ENCODE measurements around the gene FBLN2. TPM values are rescaled to one million over a fixed set of nuclear protein-coding genes. Genes with fewer than 3 reads are reported as not detected.
A peak's percentile ranks its signal among the peaks of the same experiment; 100 is the strongest.

The FBLN2 gene
- total and polyA plus RNA-seq, 2 of the 4 experiments (the other 2 are of a cell fraction): 11.8 to 60.8 TPM

DNA sequence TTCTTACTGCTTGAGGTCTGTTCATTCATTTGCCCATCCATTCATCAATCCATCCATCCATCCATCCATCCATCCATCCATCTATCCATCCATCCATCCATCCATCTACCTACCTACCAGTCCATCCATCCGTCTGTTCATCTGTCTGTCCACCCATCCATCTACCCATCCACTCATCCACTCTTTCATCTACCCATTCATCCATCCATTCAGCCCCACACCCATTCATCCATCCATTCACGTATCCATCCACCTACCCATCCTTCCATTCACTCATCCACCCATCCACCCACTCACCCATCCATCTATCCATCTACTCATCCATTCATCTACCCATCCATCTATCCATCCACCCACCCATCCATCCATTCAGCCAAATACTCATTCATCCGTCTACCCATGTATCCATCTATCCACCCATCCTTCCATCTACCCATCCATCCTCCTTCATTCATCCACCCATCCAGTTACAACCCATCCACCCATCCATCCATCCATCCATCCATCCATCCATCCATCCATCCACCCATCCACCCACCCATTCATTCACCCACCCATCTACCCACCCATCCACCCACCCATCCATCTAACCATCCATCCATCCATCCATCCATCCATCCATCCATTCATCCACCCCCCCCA is 68.3 kb downstream of the FBLN2 start:
- Histone ChIP-seq H3K4ac (ENCODE audit: low read depth, low read length) (no peak overlapping the region), H3K9me3 (ENCODE audit: control insufficient read depth, insufficient read depth, low read length) (no peaks in the 10 kb centered on the region), H2BK120ac (ENCODE audit: low read depth, low read length) (no peak overlapping the region), H3K4me1 (ENCODE audit: control insufficient read depth, insufficient read depth, low read length) (peaks cover 2% of the 10 kb centered on the region; the same call in 1 of the 2 replicates), H3K18ac (ENCODE audit: low read depth, low read length) (no peak overlapping the region; the same call in 1 of the 2 replicates), H2AK5ac (ENCODE audit: low read depth, low read length) (no peak overlapping the region), H3K23ac (ENCODE audit: low read depth, low read length) (no peak overlapping the region), H3K9me1 (ENCODE audit: insufficient read depth, low read length) (no peaks in the 10 kb centered on the region), H4K20me1 (ENCODE audit: insufficient read depth, low read length) (no peaks in the 10 kb centered on the region), H2AK9ac (replicated peaks; ENCODE audit: low read depth, low read length, poor library complexity) (no peak overlapping the region), H4K8ac (ENCODE audit: low read depth in 2 of 2, low read length in 2 of 2) (no peak overlapping the region), H3K79me1 (ENCODE audit: low read depth in 1 of 2, low read length in 2 of 2) (no peaks in the 10 kb centered on the region), H3K27me3 (ENCODE audit: control insufficient read depth, insufficient read depth, low read length) (no peaks in the 10 kb centered on the region), H3K56ac (ENCODE audit: extremely low read depth, insufficient read depth, low read length) (no peak overlapping the region), H2AFZ (replicated peaks; ENCODE audit: low read length, poor library complexity) (no peak overlapping the region), H2BK5ac (ENCODE audit: low read depth, low read length, poor library complexity, severe bottlenecking) (peak overlapping the region; percentile 54), H3K27ac (ENCODE audit: insufficient read depth, low read length) (no peak overlapping the region), H4K91ac (ENCODE audit: insufficient read depth, low read depth, low read length) (no peak overlapping the region), H3K36me3 (ENCODE audit: control insufficient read depth, insufficient read depth, low read length) (no peaks in the 10 kb centered on the region), H4K5ac (ENCODE audit: low read depth, low read length) (peak overlapping the region; percentile 46; the same call in 1 of the 2 replicates), H3K4me3 (ENCODE audit: insufficient read depth, low read depth, low read length) (no peak overlapping the region), H3K14ac (replicated peaks; ENCODE audit: low read depth, low read length) (no peak overlapping the region), H2BK15ac (ENCODE audit: low read depth, low read length) (no peak overlapping the region), H3K4me2 (ENCODE audit: low read depth, low read length) (no peak overlapping the region), H3K9ac (ENCODE audit: low read depth, low read length) (no peak overlapping the region), H2BK20ac (ENCODE audit: low read depth, low read length) (no peak overlapping the region)
- no peak for ATAC-seq (ENCODE audit: low read depth)
- no TSS peak for BruUV-seq (replicated peaks)
- in situ Hi-C loops (cut with MboI; ENCODE audit: low sequenced_read_pairs) (no loop called here), dilution Hi-C loops (cut with HindIII; ENCODE audit: low sequenced_read_pairs, unreplicated experiment) (no loop called here), intact Hi-C loops (cut with micrococcal nuclease) (no loop called here)
- no peak for DNase-seq
- ChIA-PET CTCF (no interaction called here), POLR2A (ENCODE audit: unreplicated experiment) (no interaction called here)
- WGBS, 2 experiments (ENCODE audit: extremely low coverage in 2 of 2, insufficient read length in 1 of 2): 76% methylated on average over 3 of the region's 3 CpGs; no CpG with 5 or more reads in 1 of the 2 experiments
- TF ChIP-seq, protein P1, sequence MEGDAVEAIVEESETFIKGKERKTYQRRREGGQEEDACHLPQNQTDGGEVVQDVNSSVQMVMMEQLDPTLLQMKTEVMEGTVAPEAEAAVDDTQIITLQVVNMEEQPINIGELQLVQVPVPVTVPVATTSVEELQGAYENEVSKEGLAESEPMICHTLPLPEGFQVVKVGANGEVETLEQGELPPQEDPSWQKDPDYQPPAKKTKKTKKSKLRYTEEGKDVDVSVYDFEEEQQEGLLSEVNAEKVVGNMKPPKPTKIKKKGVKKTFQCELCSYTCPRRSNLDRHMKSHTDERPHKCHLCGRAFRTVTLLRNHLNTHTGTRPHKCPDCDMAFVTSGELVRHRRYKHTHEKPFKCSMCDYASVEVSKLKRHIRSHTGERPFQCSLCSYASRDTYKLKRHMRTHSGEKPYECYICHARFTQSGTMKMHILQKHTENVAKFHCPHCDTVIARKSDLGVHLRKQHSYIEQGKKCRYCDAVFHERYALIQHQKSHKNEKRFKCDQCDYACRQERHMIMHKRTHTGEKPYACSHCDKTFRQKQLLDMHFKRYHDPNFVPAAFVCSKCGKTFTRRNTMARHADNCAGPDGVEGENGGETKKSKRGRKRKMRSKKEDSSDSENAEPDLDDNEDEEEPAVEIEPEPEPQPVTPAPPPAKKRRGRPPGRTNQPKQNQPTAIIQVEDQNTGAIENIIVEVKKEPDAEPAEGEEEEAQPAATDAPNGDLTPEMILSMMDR (conservative IDR thresholded peaks at IDR 0.05; ENCODE audit: low read depth, low read length): no peak
- TF ChIP-seq ELK1 (IDR thresholded peaks at IDR 0.05; ENCODE audit: borderline replicate concordance, low read depth, low read length) (no peak), RAD21 (IDR thresholded peaks at IDR 0.05; ENCODE audit: low read length) (no peak), POLR2A (IDR thresholded peaks at IDR 0.05; ENCODE audit: low read depth, low read length) (no peak), MAFK (IDR thresholded peaks at IDR 0.05; ENCODE audit: low read depth, low read length) (no peak), RFX5 (IDR thresholded peaks at IDR 0.05; ENCODE audit: low read depth, low read length) (no peak), USF2 (IDR thresholded peaks at IDR 0.05; ENCODE audit: low read depth, low read length) (no peak), SMC3 (IDR thresholded peaks at IDR 0.05; ENCODE audit: low read depth, low read length) (no peak), CEBPB (IDR thresholded peaks at IDR 0.05; ENCODE audit: low read depth, low read length) (no peak), BHLHE40 (IDR thresholded peaks at IDR 0.05; ENCODE audit: low read depth, low read length) (no peak), MXI1 (IDR thresholded peaks at IDR 0.05; ENCODE audit: borderline replicate concordance, low read depth, low read length) (no peak), CHD1 (IDR thresholded peaks at IDR 0.05; ENCODE audit: low read depth, low read length) (no peak), FOS (IDR thresholded peaks at IDR 0.05; ENCODE audit: low read depth, low read length) (no peak), RCOR1 (IDR thresholded peaks at IDR 0.05; ENCODE audit: insufficient replicate concordance, low read length) (no peak)

Data from IMR-90 (cell line).